ENCODE data around the gene TMEM151B.

DNA sequence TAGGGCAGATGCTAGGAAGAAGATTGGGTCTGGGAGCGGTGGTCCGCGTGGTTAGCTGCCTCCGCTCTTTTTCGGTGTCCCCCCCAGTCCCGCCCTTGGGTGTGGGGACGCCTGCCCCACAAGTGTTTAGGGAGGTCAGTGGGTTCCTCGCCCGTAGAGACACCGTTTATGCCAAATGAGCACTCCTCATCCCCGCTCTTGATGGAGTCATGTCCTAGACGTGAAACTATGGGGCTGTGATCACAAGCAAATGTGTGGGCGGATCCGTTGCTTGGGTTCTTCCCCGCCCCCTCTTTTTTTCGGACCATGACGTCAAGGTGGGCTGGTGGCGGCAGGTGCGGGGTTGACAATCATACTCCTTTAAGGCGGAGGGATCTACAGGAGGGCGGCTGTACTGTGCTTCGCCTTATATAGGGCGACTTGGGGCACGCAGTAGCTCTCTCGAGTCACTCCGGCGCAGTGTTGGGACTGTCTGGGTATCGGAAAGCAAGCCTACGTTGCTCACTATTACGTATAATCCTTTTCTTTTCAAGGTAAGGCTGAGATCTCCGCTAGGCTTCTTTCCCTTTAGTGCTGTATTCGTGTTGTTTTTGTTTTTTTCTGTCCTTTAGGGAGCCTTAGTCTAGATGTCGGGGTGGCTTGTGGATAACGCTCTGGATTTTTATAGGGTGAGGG is 23.4 kb upstream of the TMEM151B start, which contains the start of gene HSP90AB1:
- TF ChIP-seq, protein P1, sequence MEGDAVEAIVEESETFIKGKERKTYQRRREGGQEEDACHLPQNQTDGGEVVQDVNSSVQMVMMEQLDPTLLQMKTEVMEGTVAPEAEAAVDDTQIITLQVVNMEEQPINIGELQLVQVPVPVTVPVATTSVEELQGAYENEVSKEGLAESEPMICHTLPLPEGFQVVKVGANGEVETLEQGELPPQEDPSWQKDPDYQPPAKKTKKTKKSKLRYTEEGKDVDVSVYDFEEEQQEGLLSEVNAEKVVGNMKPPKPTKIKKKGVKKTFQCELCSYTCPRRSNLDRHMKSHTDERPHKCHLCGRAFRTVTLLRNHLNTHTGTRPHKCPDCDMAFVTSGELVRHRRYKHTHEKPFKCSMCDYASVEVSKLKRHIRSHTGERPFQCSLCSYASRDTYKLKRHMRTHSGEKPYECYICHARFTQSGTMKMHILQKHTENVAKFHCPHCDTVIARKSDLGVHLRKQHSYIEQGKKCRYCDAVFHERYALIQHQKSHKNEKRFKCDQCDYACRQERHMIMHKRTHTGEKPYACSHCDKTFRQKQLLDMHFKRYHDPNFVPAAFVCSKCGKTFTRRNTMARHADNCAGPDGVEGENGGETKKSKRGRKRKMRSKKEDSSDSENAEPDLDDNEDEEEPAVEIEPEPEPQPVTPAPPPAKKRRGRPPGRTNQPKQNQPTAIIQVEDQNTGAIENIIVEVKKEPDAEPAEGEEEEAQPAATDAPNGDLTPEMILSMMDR (IDR thresholded peaks at IDR 0.05): no peak
- TF ChIP-seq POLR2AphosphoS5 (IDR thresholded peaks at IDR 0.05) (peak; percentile 98 to 99 (median 99)), EP300 (IDR thresholded peaks at IDR 0.05) (no peak)
